SKM-1 (cell line): ENCODE results near the gene FMO3.

Source experiments
- DNase-seq: peaks from one replicate; lab custom pipeline; 2025; ENCODE audit not compliant: unreplicated experiment; lab: John Stamatoyannopoulos, UW

The FMO3 gene

DNA sequence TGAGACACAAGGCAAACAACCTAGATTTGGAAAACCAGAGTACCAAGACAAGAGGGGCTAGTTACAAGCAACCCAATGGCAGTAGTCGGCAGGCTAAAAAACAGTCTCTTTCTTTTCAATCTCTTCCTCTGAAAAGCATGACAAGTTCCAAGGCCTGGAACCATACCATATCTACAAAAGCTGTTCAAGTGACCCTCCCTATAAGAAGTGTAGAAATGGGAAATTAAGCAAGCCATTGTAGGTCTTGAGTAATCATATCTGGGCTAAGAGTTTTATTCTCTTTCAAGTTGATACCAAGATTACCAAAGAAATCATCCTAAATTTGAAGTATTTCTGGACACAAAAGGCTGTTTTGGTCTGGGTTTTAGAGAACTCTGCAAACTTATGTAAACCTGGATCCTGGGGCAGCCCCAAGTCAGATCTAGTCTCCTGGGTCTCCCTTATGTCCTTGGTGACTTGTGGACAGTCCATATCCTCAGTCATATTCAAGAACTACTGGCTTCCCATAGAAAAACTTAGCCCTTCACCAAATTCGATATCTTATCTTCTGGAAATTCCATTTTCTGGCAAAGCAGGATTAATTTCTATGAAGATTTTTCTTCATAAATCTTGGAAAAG is 24.7 kb downstream of the FMO3 start:
- peak; percentile 13 for DNase-seq

DNA sequence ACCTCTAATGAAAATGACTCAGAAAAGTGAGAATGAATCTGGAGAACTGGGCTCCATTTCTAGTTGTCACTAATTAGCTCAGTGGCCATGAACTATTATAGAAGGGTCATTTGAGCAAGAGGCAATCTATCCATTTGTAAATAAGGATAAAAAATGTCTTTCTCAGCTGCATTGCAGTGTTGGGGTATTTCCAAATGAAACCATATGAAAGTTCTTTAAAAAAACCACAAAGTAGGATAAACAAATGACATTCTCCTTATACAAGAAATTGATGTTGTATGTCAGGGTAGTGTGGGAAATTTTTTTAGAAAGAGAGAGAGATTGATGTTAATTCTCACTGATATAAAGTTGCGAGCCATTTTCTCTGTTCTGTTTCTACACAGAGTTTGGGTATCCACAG is 26.0 kb downstream of the FMO3 start:
- no peak for DNase-seq

DNA sequence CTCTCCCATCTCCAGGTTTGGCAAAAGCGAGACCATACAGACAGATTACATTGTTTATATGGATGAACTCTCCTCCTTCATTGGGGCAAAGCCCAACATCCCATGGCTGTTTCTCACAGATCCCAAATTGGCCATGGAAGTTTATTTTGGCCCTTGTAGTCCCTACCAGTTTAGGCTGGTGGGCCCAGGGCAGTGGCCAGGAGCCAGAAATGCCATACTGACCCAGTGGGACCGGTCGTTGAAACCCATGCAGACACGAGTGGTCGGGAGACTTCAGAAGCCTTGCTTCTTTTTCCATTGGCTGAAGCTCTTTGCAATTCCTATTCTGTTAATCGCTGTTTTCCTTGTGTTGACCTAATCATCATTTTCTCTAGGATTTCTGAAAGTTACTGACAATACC is 26.4 kb downstream of the FMO3 start:
- no peak for DNase-seq

DNA sequence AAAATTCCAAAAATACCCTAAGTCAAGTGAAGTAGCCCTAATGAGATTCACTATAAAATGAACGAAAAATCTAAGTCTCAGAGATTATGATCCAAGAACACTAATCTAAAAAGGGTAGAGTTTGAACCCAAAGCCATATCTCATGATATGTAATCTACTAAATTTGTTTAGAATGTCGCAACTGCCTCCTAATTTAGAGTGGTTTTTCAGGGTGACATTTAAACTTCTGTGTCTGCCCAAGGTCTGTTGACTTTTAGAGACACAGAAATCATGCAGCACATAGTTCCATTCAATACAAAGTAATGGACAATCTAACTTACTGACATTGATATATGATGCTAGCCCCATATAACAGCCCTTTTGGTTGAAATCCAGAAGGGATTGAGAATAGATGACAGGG is 28.9 kb downstream of the FMO3 start:
- DNase-seq = no peak

DNA sequence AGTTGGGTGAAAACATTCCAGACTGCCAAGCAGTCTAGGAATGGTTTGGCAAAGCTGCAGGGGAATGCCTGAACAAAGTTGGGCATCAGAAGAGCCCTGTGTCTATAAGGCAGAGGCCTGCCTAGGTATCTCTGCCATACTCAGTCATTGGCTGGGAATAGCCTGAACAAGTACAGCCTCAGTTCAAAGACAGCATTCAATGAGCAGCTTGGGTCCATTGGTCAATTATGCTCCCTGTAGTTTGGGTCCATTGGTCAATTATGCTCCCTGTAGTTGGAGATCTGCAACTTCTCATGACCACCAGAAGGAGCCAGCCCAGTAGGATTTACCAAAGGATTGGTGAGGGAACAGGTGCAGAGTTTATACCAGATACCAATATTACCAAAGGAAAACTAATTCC is 31.6 kb downstream of the FMO3 start:
- DNase-seq = no peak

DNA sequence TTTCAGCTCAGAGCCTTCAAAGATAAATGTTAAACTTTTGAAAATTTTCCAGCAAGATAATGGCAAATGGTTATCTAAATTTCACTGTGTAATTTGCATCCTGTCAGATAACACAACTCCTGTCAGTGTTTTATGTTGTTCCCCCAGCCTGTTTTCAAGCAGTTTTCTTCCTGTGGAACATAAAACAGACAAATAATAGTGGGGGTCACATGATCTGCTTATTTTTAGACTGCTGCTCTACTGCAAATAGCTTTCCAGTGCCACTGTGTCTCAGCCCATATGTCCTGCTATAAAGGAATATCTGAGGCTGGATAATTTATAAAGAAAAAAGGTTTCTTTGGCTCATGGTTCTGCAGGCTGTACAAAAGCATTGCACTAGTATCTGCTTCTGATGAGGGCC is 32.2 kb downstream of the FMO3 start:
- DNase-seq = no peak

DNA sequence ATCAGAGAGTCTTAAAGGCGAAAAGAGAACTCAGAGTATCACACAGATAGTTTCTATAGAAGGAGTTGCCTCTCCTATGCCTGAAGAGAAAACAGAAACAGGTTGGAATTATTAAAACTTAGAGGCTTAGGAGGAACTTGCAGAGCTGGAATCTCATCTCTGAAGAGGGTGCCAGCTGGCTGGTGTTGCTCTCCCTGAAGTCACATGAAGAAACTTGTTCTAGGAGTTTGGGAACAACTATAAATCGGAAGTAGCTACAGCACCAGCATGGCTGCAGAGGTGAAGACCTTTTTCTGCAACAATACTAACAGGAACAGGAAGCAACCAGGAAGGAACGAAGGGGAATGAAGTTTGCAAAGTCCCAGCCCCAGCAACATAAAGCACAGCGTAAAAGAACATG is 35.8 kb downstream of the FMO3 start:
- DNase-seq = no peak

DNA sequence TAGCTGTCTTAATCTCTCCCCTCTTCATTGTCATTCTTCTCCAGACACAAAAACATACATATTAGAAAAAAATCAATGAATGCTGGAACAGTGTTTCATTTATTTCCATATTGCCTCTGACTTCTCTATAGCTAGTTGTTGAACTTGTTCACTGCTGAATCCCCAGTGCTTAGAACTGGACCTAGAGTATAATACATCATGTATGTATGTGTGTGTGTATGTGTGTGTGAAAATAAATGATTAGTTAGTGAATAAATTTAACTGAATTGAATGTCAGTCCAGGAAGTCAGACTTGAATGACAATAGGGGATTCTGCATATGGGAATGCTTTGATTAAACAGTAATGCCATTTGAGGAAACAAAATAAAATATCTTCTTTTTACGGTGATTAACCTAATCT is 36.4 kb downstream of the FMO3 start:
- no peak for DNase-seq

DNA sequence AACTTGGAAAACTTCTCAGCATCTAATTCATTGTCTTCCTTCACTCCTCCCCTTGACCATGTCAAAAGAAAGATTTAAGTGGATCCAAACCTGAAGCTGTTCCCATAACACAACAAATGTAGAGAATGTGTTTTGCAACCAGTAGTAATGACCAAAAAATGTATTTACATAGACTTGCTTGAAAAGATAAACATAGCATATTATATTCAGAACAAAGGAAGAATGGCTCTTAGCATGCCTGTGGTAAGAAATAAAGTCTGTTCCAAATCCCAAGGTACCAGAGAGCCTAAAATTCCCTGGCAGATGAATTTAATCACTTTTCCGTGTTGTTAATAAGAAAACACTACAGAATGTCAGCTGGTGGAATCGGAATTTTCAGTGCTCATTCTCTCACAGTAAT is 36.8 kb downstream of the FMO3 start:
- no peak for DNase-seq

DNA sequence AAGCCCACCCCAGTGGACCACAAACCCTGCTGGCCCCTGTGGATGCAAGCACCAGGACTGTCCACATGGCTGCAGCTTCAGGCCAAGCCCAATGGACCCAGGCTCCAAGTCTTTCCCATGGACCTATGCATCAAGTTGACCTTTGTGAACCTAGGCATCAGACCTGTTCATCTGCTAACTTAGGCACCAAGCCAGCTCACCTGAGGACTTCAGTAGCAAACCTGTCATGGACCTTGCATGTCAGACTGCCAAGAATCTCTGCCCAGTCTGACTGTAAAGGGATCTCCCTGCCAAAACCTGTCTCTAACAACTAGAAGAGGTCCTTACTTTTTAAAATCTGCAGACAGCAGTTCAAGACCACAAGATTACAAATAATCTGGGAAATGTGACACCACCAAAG is 37.8 kb downstream of the FMO3 start:
- DNase-seq = no peak

DNA sequence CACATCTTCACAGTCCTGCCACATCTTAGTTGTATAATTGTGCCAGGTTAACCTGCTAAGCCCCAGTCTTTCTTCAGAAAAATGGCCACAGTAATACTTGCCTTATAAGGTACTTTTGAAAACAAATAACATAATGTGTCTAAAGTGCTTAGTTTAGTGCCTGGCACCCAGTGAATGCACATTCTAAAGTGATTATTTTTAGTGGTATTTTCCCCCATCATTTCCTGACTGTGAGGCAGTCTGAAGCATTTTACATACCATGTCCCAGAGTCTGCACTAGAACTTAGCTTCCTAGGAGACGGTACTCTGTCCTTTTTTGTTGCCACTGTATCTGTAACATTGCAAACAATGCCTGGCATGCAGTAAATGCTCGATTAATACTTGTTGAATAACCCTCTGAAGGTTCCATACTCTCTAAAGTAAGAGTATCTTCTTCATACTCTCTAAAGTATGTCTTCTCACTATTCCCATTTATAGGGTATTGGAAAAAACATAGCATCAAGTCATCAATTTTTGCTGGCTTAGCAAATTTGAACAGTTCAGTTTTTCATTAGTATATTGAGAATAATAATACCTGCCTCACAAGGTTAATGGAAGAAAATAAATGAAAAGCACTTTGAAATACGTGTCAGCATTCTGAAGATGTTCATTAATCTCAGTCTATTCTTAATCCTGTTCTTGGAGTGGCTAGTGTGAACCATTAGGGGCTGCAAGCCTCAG is 43.7 kb downstream of the FMO3 start:
- no peak for DNase-seq

DNA sequence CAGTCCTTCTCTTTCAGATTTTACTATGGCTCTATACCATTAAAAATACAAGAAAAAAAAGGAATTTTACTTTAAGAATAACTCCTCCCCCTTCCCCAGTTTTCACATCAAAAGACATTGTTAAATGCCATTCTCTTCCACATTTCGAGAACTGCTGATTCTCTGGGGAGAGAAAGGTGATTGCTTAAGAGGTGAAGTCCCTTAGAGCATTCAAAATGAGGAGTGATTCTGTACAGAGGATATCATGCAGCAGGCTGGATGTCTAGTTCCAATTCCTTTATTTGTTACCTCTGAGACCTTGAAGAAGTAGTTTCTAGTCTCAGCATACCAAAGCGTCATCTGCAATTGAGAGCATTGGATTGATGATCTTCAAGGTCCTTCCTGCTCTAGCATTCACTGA is 46.9 kb downstream of the FMO3 start:
- no peak for DNase-seq

DNA sequence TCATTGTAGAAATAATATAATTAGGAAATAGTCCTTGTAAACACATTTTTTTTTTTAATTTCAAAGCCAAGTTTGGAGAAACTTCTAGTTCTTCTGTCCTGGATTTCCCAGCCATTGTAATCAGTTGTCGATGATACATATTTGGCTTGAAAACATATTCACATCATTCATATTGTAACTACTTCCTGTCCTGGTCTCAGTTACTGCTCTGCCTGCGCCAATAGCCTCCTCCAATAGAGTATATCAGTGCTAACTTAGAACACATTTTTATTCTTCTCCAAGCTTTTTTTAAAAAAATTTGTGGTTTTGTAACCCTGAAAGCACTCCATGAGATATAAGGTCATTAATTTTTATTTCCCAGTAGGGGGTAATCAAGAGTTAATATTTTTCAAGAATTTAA is 48.3 kb downstream of the FMO3 start:
- no peak for DNase-seq

DNA sequence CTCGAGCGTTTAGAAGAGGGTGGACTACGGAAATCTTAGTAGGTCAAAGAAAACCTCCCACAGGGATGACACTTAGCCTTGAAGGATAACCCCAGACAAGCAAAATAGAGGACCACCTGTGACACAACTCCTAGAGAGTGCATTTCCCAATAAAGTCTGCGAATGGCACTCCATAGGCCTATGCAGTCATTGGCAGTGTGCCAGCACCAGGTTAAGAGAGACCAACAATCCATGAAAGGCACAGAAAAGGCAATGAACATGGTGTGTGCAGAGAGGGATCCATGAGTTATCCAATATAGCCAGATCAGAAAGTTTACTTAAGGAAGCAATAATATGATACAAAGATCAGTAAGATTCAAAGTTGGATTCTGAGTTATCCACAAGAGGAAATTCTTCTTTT is 49.2 kb downstream of the FMO3 start:
- no peak for DNase-seq

DNA sequence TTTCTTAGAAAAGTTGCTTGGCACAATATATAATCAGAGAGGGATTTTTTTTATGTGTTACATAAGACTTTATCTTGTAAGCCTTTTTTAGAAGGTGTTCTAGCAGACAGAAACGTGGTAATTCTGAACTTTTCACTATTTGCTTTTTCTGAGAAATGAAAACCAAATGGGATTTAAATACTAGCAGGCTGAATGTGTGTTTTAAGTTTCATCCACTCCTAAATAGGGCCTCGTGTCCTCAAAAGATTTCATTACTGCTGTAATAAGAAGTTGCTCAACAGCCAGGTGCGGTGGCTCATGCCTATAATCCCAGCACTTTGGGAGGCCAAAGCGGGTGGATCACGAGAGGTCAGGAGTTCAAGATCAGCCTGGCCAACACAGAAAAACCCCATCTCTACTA is 49.7 kb downstream of the FMO3 start:
- DNase-seq = no peak

DNA sequence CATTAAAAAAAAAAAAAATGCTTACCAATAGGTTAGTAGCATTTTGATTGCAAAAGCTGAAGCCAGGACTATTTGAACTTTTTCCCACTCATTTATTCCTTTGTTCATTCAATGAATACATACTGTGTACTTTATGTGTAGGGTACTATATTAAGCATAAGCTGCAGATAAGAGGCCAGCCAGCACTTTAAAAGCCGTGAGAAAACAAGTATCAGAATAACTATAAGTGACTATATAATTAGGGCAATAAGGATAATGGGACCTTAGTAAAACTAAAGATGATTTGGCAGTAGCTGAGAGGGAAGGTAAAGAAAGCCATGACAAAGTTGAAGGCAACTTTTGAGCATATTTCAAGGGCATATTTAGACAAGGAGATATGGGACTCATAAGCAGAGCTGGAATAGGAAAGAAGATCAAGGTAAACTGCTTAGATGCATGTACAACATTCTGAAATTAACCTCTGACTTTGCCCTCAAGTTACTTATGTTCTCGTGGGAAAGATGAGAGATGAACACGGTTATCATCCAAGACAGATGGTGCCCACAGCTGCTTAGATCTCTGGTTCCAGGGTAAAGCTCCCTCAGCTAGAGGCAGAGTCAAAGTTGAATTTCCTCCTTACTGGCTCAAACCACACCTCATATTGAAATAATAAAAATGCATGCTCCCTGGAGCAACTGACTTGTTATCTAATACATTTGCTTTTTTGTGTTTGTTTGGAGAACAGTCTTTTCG is 50.4 kb downstream of the FMO3 start:
- DNase-seq = no peak

DNA sequence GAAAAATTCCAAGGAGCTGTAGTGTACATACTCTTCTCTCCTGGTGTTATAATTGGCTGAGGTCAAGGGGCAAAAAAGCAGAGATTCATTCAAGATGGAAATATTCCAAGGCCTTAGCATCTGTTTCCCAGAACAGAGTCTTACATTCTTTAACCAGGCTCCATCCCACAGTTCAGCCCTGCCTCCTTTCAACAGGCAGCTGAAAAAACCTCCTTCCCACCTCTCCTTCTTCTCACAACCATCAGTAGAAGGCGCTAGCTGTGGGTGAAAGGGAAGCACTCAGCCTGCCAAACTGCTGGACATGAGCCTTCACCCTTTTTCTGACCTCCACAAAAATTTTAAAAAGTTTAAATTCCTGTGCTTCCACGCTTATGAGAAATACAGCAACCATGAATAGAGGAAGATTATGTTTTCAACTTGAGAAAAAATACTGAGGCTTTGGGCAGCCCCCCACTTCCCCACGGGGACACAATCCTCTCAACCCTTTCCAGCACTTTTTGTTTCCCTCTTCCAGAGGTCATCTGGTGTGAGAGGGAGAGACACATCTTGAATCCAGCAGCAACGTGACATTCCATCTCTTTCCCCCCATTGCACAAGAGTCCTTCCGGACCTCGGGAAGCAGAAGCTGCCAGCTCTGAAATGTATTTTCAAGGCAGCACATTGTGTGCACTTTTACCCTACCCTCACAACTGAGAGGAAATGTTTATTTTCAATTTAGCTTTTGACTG is 51.1 kb downstream of the FMO3 start:
- DNase-seq = no peak

DNA sequence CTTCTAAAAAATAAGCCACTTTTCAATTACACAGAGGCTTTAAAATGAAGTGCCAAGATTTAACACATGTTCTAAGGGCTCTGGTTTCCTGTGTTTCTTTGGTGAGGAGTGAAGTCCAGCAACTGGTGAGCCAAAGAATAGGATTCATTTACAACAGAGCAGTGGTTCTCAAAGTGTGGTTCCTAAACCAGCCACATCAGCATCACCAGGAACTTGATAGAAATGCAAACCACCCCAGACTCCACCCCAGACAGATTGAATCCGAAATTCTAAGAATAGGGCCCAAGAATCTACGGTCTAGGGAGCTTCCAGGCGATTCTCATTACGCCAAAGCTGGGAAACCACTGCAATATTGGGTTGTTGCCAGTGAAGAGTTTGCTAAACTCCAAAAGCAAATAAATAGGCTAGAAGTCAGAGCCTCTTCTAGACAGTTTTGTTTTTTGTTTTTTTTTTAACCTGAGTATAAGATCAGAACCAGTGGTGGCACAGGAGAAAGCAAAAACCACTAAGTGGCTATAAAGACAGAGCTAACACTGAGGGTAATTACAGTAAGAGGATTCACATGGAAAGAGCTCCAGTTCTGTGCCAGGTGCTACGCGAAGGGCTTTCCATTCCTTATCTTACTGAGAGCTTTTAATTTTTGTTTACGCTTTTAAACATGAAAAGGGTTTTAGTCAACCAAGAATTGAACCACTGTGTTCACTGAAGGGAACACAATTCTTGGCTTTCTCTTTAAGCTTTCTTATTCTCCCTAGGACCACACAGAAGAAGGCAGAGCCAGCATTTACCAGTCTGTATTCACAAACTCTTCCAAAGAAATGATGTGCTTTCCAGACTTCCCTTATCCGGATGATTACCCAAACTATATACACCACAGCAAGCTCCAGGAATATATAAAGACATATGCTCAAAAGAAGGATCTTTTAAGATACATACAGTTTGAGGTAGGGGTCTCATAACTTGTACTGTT is 52.0 kb downstream of the FMO3 start:
- DNase-seq = no peak

DNA sequence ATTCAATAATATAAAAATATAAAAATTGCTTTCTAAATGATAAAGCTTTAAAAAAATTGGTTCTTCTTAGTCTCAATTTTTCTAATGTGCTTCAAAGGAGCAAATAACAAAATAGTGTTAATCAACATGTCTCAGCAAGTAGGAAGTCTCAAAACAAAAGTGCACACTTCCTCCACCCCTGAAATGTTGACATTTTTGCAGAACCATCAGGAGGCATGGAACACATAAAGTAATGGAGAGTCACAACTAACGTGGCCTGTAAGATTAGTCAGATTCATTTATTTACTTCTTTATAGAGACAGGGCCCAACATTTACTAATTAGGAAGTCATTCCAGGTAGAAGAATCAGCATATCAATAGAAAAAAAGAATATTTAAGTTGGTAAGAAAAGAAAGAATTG is 59.5 kb downstream of the FMO3 start:
- no peak for DNase-seq

DNA sequence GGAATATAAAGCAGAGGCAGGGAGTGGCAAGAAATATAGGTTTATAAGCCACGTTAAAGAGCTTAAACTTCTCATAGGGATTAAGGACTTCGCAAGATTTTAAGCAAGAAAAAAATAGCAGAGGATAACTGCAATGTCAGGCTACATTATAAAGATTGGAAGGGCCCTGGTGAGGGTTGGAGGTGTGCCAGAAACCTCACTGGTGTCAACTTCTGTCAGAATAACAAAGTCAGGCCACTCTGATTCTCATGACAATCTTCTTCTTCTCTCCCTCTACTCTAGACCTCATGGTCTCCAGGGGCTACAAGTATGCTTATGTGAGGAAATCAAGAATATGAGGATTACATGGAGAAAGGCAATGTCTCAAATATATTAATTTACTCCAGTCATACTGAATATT is 61.8 kb downstream of the FMO3 start:
- no peak for DNase-seq

DNA sequence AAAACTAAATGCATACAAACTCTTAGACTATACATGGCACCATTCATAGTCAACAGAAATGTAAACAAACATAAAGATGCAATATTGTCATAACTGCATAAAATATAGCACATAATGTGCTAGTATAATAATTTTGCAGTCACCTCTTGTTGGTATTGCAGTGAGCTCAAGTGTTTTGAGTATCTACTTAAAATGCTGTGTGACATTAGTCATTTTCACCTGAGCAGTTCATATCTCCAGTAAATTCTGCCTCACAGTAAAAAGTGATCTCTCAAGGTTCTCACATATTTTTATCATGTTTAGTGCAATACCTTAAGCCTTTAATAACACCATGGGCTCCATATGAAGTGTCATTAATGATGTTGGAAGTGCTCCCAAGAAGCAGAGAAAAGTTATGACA is 64.8 kb downstream of the FMO3 start:
- DNase-seq = no peak
